KMS-11 (cell line): ENCODE measurements around the gene TCTN3.

ENCODE experiments used
- H2AFZ ChIP-seq: fragments of 200-600 bp; sonication (generic); 2 replicates; pipeline ENCODE4 v1.6.1; 2016; ENCODE audit warnings: antibody characterized with exemption, mixed run types, low read depth
- H3K27ac ChIP-seq: fragments of 200-600 bp; sonication (generic); 2 replicates; pipeline ENCODE4 v1.6.1; 2016; ENCODE audit warnings: mild to moderate bottlenecking, mixed run types
- H3K27me3 ChIP-seq: fragments of 200-600 bp; sonication (generic); 2 replicates; pipeline ENCODE4 v1.6.1; 2017; ENCODE audit warnings: mild to moderate bottlenecking, low read depth, mixed run types, moderate library complexity; ENCODE audit not compliant: insufficient read depth
- H3K36me3 ChIP-seq: fragments of 200-600 bp; sonication (generic); 2 replicates; pipeline ENCODE4 v1.6.1; 2017; ENCODE audit warnings: mild to moderate bottlenecking, mixed run types; ENCODE audit not compliant: insufficient read depth
- H3K4me1 ChIP-seq: fragments of 200-600 bp; sonication (generic); 2 replicates; pipeline ENCODE4 v1.6.1; 2016; ENCODE audit warnings: mild to moderate bottlenecking, low read depth, mixed run types; ENCODE audit not compliant: poor library complexity, severe bottlenecking
- H3K4me2 ChIP-seq: fragments of 200-600 bp; sonication (generic); 2 replicates; pipeline ENCODE4 v1.7.0; 2016; ENCODE audit warnings: mild to moderate bottlenecking, mixed run types
- H3K4me3 ChIP-seq: fragments of 200-600 bp; sonication (generic); IDR thresholded peaks from 2 replicates; pipeline ENCODE4 v1.6.1; 2017; ENCODE audit warnings: low read depth, low read length, mixed read lengths; ENCODE audit not compliant: insufficient read depth
- H3K79me2 ChIP-seq: fragments of 200-600 bp; sonication (generic); 2 replicates; pipeline ENCODE4 v1.6.1; 2016; ENCODE audit warnings: low read depth, mixed run types; ENCODE audit not compliant: insufficient read depth
- H3K9ac ChIP-seq: fragments of 200-600 bp; sonication (generic); 2 replicates; pipeline ENCODE4 v1.6.1; 2016; ENCODE audit warnings: mild to moderate bottlenecking, mixed run types
- H4K20me1 ChIP-seq: fragments of 200-600 bp; sonication (generic); 2 replicates; pipeline ENCODE4 v1.6.1; 2016; ENCODE audit warnings: mild to moderate bottlenecking, mixed run types; ENCODE audit not compliant: insufficient read depth
- TF ChIP-seq, protein P1 (sequence below): fragments of 200-600 bp; sonication (generic); conservative IDR thresholded peaks from 2 replicates; pipeline ENCODE4 v1.6.1; 2017; ENCODE audit warnings: low read depth, mild to moderate bottlenecking, antibody characterized with exemption, low read length, moderate library complexity, mixed read lengths

TCTN3 gene, protein sequence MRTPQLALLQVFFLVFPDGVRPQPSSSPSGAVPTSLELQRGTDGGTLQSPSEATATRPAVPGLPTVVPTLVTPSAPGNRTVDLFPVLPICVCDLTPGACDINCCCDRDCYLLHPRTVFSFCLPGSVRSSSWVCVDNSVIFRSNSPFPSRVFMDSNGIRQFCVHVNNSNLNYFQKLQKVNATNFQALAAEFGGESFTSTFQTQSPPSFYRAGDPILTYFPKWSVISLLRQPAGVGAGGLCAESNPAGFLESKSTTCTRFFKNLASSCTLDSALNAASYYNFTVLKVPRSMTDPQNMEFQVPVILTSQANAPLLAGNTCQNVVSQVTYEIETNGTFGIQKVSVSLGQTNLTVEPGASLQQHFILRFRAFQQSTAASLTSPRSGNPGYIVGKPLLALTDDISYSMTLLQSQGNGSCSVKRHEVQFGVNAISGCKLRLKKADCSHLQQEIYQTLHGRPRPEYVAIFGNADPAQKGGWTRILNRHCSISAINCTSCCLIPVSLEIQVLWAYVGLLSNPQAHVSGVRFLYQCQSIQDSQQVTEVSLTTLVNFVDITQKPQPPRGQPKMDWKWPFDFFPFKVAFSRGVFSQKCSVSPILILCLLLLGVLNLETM

DNA sequence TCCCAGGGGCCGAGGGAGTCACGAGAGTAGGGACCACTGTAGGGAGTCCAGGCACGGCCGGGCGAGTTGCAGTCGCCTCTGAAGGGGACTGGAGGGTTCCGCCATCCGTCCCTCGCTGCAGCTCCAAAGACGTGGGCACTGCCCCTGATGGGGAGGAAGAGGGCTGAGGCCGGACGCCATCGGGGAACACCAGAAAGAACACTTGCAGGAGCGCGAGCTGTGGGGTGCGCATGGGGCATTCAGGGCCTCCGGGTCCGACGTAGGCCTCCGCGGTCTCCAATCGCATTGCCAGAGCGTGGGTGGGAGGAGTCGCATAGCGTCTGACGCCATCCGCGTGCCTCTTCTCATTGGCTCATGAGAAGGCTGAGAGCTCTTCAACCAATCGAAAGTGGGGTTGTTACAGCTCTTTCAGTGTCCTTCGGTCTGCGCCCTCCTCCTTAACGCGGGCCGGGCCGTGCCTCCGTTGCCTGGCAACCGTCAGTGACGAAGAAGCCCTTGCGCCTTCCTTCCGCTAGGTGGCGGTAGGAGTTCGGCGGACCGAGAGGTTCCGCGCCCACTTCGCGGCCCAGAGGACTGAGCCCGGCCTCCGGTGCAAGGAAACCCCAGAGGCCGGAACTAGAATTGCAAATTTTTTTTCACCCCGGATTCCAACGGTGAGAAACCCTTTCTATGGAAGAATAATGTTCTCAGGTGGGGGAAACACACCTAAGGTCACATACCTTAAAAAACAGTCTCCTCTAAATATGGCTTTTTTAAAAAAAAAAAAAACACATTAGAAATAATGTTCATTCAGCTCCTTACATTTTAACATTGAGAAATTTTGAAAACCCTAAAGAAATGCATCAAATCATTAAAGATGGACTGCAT, at the start of gene TCTN3:
TCTN3 (minus strand) TSS at position 260 of the 867 bp plus-strand sequence; CDS start at position 232, 28 bp downstream.
- H3K27ac ChIP-seq, result peak within 1 kb of the TSS; percentile 65
- H3K4me3 ChIP-seq, result no peak within 1 kb of the TSS
- H4K20me1 ChIP-seq, result no peaks in the 10 kb centered on the region
- peak within 1 kb of the TSS; percentile 61 for H3K4me2 ChIP-seq
- H3K79me2 ChIP-seq, result peaks cover 19% of the 10 kb centered on the region; the same call in 1 of the 2 replicates
- peak within 1 kb of the TSS; percentile 81 for H3K9ac ChIP-seq
- peak within 1 kb of the TSS; percentile 64 for H2AFZ ChIP-seq
- H3K36me3 ChIP-seq, result no peaks in the 10 kb centered on the region; the same call in 1 of the 2 replicates
- TF ChIP-seq, protein P1, sequence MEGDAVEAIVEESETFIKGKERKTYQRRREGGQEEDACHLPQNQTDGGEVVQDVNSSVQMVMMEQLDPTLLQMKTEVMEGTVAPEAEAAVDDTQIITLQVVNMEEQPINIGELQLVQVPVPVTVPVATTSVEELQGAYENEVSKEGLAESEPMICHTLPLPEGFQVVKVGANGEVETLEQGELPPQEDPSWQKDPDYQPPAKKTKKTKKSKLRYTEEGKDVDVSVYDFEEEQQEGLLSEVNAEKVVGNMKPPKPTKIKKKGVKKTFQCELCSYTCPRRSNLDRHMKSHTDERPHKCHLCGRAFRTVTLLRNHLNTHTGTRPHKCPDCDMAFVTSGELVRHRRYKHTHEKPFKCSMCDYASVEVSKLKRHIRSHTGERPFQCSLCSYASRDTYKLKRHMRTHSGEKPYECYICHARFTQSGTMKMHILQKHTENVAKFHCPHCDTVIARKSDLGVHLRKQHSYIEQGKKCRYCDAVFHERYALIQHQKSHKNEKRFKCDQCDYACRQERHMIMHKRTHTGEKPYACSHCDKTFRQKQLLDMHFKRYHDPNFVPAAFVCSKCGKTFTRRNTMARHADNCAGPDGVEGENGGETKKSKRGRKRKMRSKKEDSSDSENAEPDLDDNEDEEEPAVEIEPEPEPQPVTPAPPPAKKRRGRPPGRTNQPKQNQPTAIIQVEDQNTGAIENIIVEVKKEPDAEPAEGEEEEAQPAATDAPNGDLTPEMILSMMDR, result peak; percentile 91
- H3K4me1 ChIP-seq, result peaks cover 19% of the 10 kb centered on the region
- H3K27me3 ChIP-seq, result no peaks in the 10 kb centered on the region

DNA sequence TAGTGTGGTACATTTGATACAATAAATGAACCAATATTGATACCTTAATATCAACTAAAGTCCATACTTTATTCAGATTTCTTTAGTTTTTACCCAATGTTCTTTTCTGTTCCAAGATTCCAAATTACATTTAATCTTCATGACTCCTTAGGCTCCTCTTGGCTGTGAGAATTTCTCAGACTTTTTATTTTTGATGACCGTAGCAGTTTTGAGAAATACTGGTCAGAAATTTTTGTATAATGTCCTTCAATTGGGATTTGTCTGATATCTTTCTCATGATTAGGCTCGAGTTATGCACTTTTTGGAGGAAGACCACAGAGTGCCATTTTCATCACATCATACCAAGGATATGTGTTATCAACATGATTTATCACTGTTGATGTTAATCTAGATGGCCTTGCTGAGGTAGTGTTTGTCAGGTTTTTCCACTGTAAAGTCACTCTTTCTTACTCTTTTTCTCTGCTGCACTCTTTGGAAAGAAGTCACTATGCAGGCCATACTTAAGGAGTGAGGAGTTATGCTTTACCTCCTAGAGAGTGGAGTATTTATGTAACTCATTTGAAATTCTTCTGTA, 49.3 kb upstream of the TCTN3 start:
- H3K27ac ChIP-seq, result no peak overlapping the region
- H3K4me3 ChIP-seq, result no peak overlapping the region
- H2AFZ ChIP-seq, result no peak overlapping the region
- H4K20me1 ChIP-seq, result no peaks in the 10 kb centered on the region
- TF ChIP-seq, protein P1, result no peak
- no peak overlapping the region for H3K9ac ChIP-seq
- H3K27me3 ChIP-seq, result no peaks in the 10 kb centered on the region
- no peak overlapping the region for H3K4me2 ChIP-seq
- no peaks in the 10 kb centered on the region for H3K4me1 ChIP-seq
- H3K36me3 ChIP-seq, result no peaks in the 10 kb centered on the region
- H3K79me2 ChIP-seq, result no peaks in the 10 kb centered on the region

DNA sequence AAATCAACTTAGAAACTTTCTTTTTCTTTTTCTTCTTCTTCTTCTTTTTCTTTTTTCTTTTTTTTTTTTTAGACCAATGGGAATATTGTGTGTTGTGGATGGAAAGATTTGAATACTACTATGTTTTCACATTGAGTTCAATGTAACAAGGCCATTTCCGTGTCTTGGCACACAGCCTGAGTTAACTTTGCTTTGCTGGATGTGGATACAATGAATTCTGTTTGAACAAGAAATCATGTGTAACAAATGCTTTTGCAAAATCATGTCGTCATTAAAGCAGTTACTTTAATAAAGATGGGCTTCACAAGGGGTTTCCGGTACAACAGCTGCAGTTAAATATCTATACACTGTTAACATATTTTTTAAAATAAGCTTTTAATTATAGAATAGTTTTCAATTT, 48.8 kb upstream of the TCTN3 start:
- Histone ChIP-seq H4K20me1 (no peaks in the 10 kb centered on the region), H3K27ac (no peak overlapping the region), H3K4me2 (no peak overlapping the region), H2AFZ (no peak overlapping the region), H3K4me1 (no peaks in the 10 kb centered on the region), H3K27me3 (no peaks in the 10 kb centered on the region), H3K36me3 (no peaks in the 10 kb centered on the region), H3K79me2 (no peaks in the 10 kb centered on the region), H3K4me3 (no peak overlapping the region), H3K9ac (no peak overlapping the region)
- TF ChIP-seq, protein P1, result no peak

DNA sequence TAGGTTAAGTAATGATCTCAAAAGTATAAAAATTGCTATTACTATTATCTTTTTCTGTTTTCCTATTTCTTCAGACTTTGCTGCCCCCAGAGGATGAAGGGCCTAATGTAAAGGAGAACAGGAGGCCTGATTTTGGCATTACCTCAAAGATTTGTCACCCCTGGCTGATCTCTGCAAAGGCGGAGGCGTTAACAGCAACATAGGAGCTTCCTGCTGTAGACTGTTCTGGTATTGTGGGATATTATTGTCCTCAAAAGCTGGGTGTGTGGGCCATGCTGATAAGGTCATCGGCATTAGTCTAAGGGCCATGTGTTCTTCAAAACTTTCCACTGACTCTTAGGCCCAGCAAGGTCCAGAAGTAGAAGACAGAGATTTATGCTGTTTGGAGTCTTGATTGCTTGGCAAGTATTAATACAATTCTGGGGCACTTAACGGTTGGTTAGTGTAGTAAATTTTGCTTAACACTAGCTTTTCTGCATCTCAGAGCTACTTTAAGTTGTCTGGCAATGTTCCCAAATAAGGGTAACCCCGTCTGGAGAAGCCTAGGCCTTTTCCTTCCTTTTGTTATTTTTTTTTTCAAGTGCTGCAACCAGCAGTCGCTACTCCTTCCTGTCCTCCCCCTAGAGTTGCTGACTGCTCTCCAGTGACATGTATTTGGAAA, 48.2 kb upstream of the TCTN3 start:
- H3K27ac ChIP-seq, result no peak overlapping the region
- H3K79me2 ChIP-seq, result no peaks in the 10 kb centered on the region
- H3K4me1 ChIP-seq, result no peaks in the 10 kb centered on the region
- H2AFZ ChIP-seq, result no peak overlapping the region
- no peak overlapping the region for H3K4me3 ChIP-seq
- H3K4me2 ChIP-seq, result no peak overlapping the region
- no peaks in the 10 kb centered on the region for H3K36me3 ChIP-seq
- TF ChIP-seq, protein P1, result no peak
- no peaks in the 10 kb centered on the region for H4K20me1 ChIP-seq
- no peaks in the 10 kb centered on the region for H3K27me3 ChIP-seq
- no peak overlapping the region for H3K9ac ChIP-seq
